GM18867 (cell line): ENCODE measurements around the gene CLEC2L.

Source experiments
- ATAC-seq: cut with Tn5 transposase; IDR thresholded peaks from one replicate; pipeline ENCODE4 v1.9.1; 2021; ENCODE audit warnings: mild to moderate bottlenecking, moderate library complexity; ENCODE audit not compliant: unreplicated experiment

The CLEC2L gene

DNA sequence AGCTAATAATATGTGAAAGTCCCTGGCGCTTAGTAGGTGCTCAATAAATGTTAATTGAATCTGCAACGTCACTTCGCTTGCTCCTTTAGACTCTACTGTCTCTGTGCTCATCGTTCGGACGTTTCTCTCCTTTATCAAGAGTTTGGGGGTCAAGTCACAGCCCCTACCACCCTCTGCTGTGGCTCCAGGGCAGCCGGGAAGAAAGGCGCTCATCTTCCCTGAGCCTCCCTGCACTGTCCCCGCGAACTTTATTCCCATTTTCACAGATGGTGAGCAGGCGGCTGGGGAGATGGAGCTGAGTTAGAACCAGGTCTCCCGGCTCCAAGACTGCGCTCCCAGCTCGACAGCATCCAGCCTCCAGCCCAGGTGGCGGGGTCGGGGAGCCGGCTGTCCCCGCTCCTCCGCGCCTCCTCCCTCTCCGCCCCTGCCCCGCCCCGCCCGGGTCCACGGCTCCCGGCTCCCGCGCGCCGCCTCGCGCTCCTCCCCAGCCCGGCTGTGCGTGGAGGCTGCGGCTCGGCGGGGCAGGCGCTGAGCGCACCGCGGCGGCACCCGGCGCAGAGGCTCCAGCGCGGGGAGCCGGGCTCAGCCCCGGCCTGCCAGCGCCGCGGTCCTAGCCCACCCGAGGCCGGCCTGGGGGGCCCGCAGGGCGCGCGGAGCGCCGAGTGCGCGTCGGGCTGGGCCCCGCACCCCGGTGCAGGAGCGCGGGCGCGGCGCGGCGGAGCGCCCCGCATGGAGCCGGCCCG is at the start of gene CLEC2L:
Gene CLEC2L, plus strand, starts transcription at position 487 of the 743 bp plus-strand sequence. Its CDS starts 243 bp downstream, at position 730.
- ATAC-seq = no peak

DNA sequence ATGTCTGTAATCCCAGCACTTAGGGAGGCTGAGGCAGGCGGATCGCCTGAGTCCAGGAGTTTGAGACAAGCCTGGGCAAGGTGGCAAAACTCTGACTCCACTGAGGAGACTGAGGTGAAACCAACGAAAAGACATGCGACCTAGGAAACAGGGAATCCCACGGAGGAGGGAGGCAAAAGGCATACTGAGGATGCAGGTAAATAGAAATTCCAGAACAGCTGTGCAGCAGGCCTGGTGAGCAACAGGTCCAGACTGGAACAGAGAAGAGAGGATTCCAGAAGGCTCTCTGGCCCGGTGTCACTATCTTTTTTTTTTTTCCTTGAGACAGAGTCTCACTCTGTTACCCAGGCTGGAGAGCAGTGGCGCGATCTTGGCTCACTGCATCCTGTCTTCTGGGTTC is 47.3 kb upstream of the CLEC2L start:
- ATAC-seq = no peak

DNA sequence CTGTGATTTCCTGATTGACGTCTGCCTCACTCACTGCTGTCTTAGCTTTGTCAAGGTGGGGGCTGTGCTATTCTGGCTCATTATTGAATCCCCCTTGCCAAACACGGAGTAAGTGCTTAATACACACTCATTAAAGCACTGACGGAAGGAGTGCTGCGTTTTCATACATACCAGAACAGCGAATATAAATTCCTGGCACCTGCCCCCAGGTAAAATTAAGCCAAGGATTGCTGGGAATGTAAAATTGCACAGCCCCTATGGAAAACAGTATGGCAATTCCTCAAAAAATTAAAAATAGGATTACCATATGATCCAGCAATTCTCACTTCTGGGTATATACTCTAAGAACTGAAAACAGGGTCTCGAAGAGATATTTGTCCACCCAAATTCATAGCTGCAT is 46.6 kb upstream of the CLEC2L start:
- ATAC-seq = no peak

DNA sequence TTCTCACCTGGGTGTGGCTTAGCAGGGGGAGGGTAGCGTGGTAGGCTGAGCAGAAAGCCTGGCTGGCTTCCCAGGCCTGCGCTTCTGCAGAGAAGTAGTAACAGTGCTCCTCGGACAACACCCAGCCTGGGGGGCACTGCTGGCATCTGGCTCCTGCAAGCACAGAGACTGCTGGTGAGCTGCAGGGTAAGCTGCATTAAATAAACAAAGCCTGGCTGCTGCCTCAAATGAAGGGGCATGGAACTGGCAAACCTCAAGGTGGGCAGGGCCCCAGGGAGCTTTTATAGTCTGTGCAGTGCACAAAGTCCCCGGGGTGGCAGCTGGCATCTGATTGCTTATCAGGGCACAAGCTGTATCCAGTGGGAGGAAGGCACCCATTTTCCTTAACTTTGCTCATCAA is 43.9 kb upstream of the CLEC2L start:
- ATAC-seq = no peak

DNA sequence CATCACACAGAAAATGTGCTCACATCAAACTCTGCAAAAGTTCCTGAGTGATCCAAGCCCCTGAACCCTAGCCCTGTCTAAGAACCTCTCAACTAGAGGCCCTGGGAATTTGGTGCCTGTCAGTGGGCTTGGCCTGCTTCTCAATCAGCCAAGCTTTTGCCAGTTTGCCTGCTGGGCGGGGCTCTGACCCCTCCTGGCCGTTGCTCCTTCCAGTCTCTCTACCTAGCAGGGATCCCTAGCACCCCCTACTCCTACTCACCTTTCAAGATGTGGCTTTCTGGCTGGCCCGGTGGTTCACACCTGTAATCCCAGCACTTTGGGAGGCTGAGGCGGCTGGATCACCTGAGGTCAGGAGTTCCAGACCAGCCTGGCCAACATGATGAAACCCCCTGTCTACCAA is 42.1 kb upstream of the CLEC2L start:
- no peak for ATAC-seq

DNA sequence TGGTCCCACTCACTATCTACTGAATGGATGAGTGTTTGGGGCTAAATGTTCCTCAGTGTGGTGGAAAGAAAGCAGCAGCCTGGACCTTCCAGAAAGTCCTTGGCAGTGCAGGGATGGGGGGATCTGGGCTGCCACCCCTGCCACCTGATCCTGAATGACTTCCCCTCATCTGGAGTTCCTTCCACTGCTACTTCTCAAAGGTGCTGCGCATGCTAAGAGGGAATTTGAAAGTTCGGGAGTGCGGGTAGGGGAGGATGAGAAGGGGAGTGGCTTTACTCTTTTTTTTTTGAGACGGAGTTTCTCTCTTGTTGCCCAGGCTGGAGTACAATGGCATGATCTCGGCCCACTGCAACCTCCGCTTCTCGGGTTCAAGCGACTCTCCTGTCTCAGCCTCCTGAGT is 41.4 kb upstream of the CLEC2L start:
- no peak for ATAC-seq

DNA sequence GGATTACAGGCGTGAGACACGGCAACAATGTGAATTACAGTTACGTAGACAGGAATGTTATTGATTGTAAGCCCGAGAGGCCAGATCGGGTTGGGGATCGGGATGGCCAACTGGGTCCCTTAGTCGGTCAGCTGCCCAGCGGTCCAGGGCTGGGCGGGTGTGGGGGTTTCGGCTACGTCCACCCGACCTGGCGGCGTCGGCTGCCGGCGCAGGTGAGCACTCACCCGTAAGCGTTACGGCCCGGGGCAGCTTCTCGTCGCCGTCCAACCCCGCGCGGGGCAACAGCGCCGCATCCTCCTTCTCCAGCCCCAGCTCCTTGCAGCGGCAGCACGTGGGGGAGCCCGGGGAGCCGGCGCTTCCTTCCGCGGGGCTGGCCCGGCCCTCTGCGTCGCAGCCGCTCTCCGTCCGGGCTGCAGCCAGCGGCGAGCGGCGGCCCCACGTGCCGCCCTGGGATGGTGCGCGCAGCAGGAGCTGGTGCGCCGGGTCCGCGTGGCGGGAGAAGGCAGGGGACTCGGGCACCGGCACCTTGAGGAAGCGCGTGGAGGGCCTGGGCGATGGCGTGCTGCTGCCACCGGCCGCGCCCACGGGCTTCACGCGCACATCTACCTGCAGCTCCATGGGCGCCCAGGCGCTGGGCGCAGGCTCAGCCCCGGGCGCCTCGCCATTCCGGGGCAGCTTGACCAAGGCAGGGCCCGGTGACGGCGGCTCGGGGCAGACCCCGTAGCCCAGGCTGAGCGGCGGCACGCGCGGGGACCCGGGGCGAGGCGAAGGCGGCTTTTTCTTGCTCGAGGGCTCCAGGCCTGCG is 40.6 kb upstream of the CLEC2L start:
- ATAC-seq = no peak

DNA sequence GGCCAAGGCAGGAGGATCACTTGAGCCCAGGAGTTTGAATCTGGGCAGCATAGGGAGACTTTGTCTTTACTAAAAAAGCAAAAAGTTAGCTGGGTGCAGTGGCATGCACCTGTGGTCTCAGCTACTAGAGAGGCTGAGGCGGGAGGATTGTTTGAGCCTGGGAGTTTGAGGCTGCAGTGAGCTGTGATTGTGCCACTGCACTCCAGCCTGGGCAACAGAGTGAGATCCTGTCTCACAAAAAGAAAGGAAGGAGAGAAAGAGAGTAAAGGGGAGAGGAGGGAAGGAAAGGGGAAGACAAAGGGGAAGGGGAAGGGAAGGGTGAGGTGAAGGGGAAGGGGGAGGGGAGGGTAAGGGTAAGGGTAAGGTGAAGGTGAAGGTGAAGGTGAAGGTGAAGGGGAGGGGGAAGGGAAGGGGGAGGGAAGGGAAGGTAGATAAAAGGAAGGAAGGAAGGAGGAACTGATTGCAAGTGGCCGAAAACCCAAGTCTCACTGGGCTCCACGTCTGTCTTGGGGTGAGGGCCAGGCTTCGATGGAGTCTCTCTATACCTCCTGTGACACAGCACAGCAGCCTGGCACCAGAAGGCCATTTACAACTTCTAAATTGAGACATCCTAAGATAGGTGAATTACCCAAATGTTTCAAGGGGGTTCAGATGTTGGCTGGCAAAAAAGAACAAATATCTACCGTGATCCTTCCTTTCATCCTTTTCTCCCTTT is 36.0 kb upstream of the CLEC2L start:
- no peak for ATAC-seq

DNA sequence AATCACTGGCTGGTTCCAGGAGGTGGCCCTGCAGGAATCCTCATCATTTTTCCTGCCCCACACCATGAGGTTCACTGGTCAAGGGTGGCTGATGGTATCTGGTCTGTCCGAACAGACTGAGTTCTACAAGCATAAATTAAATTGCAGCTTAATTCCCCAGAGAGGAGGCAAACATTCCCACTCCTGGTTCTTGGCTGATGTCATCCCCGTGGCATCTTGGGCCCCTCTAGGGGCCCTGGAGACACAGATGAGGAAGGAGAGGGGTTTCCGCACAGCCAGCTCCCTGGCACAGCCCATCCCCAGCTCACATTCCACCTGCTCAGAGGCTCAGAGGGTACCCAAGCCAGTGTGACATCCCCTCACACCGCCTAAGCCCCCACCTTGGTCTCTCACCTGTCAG is 34.7 kb upstream of the CLEC2L start:
- no peak for ATAC-seq

DNA sequence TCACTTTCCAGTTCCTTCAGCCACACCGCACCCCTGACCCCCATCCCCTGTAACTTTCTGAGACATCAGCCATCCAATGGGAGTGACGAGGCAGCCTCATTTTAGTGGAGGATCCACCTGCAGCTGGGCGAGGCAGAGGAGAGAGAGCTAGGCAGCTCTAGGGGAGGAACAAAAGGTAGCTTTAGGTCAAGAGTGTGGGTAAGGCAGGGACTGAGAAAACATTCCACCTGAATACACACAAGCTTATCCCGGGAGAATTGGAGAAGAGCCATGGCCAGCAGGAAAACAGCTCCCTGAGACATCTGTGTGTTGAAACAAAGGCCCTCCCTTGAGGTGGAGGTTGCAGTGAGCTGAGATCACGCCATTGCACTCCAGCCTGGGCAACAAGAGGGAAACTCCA is 33.4 kb upstream of the CLEC2L start:
- no peak for ATAC-seq

DNA sequence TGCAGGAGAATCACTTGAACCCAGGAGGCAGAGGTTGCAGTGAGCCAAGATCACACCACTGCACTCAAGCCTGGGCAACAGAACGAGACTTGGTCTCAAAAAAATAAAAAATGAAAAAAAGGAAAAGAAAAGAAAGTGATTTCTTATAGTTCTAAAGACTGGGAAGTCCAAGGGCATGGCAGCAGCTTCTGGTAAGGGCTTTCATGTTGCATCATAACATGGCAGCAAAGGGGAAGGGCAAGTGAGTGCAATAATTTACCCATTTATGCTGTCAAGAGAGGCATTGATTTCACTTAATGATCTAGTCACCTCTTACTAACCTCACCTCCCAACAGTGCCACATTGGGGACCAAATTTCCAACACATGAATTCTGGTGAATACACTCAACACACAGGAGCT is 31.2 kb upstream of the CLEC2L start:
- ATAC-seq = no peak

DNA sequence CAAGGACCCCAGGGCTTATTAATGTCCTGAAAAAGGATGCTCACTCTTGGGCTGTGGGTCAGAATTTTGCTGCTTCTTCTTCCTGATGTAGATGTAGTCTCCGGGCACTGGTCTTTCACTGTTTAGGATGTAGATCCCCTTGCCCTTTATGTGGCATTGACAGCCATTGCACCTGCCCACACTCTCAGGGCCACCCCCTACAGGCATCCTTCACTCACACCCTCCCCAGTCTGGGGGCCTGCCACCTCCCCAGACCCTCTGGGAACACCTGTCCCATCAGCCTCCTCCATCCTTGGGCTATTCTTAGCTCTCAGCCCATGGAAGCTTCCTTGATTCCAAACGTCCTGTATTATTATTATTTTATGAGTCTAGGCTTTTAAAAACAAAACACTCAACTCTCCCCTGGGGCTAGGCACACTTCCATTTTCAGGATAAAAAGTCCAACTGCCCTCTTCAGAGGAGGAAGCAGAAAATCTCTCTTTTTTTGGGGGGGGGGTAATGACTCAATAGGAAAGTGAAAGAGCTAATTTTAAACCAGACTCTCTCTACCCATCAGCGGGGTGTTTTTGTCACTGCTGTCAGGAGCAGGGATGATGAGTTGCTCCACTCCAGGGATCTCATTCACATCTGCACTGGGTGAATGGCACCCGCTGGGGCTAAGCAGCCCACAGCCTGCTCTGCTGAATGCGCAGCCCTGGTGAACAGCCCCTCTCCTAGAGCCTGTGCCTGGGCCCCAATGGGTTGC is 28.5 kb upstream of the CLEC2L start:
- ATAC-seq = peak; percentile 79

DNA sequence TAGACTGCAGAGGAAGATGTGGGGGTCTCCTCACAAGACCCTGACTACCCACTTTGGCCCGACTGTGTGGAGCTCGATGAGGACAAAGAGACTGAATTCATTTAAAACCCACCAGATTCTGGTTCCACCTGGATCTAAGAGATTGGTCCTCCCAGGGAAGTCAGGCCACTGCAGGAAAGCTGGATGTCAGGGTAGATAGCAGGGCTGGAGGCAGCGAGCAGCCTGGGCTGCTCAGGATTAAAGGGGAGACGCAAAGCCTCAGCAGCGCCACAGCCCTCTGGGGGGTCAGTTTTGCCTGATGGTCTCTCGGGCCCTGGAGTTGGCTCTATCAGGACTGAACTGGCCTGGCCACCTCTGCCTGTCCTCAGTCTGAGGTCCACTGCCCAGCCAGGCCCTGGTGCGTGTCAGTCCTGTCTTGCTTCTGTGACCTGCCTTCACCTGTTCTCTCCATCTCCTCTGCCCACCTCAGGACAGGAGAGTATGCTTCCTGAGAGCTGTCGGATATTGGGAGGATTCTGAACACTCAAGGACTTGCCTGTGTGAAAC is 27.8 kb upstream of the CLEC2L start:
- ATAC-seq = no peak

DNA sequence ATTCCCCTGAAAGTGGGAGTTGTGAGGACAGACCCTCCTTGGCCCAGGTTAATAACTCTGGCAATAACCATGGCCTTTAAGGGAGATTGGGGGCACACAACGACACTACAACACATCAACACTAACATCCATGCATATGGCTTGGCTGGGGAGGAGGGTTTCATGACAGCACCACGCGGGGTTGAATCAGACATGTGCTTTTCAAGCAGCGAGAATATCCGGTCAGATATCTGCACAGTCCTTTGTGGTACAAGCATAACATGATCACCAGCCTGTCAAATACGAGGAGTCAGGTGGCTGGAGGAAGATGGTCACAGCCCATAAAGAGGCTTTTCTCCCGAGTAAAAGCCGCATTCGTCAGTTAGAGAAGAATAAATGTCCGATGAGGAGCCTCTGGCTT is 27.0 kb upstream of the CLEC2L start:
- no peak for ATAC-seq

DNA sequence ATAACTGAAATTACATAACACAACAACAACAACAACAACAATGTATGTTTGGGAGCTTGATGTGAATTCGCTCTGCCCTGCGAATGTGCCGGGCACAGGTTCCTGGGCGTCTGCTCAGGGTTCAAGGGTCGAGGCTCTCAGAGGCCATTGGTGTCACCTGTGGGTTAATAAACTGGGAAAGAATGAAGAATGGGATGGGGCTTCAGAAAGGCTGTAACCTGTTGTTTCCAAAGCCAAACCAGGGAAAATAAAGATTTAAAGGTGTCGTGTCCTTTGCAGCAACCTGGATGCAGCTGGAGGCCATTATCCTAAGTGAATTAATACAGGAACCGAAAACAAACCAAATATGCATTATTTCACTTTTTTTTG is 22.7 kb upstream of the CLEC2L start:
- ATAC-seq = no peak

DNA sequence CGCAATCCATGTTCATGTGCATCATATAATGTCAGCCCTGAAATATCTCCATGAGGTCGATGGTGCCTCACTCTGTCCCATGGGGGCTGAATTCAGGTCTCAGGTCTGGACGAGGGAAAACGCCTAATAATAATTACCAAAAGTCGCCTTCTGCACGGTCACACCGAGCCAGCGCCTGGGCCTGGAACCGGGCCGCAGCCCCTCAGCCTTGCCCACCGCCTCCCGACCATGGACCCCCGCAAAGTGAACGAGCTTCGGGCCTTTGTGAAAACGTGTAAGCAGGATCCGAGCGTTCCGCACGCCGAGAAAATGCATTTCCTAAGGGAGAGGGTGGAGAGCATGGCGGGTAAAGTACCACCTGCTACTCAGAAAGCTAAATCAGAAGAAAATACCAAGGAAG is 21.3 kb upstream of the CLEC2L start:
- no peak for ATAC-seq

DNA sequence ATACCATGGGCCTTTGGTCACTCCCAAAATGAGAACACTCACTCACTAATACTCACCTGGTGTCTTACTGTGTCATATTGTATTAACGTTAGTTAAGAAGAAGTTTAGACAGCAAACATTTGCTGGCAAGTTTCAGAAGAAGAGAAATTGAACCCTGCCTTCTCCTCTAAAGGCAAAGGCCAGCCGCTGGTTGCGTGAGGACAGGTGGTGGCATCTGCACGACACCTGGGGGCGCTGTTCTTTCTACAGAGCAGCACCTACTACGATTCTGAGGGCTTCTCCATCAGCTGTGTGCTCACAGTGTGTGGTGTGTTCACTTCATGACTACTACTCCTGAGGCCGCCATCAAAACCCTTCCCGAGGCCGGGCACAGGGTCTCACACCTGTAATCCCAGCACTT is 17.9 kb upstream of the CLEC2L start:
- ATAC-seq = no peak

DNA sequence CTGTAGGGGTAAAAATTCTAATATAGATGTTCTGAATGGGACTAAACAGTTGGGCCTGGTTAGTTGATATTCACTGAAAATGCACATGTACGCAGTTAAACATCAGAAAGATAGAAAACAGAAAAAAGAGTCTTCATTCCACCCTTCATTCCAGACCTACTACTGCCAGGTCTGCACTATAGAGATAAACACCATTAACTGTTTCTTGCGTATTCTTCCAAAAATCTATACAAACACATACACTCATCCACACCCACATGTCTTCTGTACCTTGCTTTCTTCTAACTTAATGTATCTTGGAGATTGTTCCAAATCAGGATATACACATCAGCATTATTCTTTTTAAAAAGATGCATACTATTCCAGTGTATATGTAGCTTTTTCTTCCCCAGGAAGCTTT is 13.9 kb upstream of the CLEC2L start:
- no peak for ATAC-seq

DNA sequence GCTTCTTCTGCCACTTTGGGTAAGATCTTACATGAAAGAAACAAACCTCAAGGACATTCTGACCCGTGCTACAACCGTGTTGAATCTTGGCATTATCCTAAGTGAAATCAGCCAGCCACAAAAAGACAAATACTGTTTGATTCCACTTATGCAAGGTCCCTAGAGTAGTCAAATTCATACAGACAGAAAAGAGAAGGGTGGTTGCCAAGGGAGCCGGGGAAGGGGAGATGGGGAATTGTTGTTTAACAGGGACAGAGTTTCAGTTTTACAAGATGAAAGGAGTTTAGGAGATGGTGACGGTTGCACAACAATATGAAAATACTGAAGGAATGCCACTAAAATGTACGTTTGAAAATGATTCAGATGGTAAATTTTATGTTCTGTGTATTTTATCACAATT is 12.2 kb upstream of the CLEC2L start:
- no peak for ATAC-seq

DNA sequence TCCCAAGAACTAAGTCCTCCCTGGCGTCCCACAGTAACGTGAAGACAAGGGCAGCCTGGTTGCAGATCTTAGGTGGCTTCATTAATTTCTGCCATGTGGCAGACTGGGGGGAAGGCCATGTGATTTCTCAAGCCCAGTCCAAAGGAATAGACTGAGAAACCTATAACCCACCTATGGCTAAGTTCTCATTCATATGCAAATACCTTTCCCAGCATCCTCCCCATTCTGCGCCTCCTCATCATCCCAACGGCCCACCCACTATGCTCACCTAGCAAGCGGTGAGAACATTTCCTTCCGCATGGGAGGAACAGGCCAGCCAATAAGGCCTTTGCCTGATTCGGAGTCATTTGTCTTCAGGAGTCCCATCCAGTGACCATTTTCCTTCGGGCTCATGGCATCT is 8.2 kb upstream of the CLEC2L start:
- ATAC-seq = no peak

DNA sequence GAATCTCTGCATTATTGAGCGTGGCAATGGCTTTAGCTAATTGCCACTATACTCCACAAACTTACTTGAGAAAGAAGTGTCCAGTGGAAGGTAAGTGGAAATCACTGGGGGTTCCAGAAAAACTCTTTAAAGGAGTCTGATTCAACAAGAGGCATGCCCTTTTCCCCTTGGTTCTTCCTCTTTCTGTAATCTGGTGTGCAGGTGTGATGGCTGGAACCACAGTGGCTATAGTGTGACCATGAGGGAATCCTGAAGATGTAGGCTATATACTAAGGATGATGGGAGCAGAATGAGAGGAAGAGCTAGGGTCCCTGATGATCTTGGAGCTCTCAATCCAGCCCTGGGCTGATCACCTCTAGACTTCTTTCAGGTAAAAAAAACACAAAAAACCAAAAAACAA is 2.0 kb upstream of the CLEC2L start:
- ATAC-seq = no peak
